CD4-positive, alpha-beta T cell treated with Interferon alpha-2 for 1 hour (primary cell): ENCODE measurements around the gene BCOR.

Source experiments
- DNase-seq, 2 donors: peaks; one replicate each; pipeline ENCODE4 v3.0.0-alpha.2; 2020 to 2022

BCOR gene

GRCh38 chrX:40083120-40083978 lies 14.4 kb downstream of the BCOR start:
- no peak for DNase-seq

GRCh38 chrX:40082447-40083119 lies 15.2 kb downstream of the BCOR start:
- DNase-seq, result no peak

- DNase-seq, result no peak
These were observed 16.1 kb downstream of the BCOR start for GRCh38 chrX:40081679-40082068.

GRCh38 chrX:40080894-40081678 lies 16.7 kb downstream of the BCOR start:
- DNase-seq, result no peak

- no peak for DNase-seq
These were observed 18.2 kb downstream of the BCOR start for GRCh38 chrX:40079572-40079971.

GRCh38 chrX:40078489-40079227 lies 19.1 kb downstream of the BCOR start:
- no peak for DNase-seq

- DNase-seq, result no peak
These were observed 19.9 kb downstream of the BCOR start for GRCh38 chrX:40077906-40078305.

GRCh38 chrX:40076750-40077575 lies 20.8 kb downstream of the BCOR start:
- DNase-seq, result no peak

GRCh38 chrX:40074959-40075332 lies 22.8 kb downstream of the BCOR start:
- DNase-seq, result no peak

- DNase-seq, result no peak
These were observed 23.4 kb downstream of the BCOR start for GRCh38 chrX:40074080-40074958.

GRCh38 chrX:40073439-40074054 lies 24.2 kb downstream of the BCOR start:
- DNase-seq, result no peak

GRCh38 chrX:40072246-40072645 lies 25.5 kb downstream of the BCOR start:
- no peak for DNase-seq

- DNase-seq, result peak; percentile 20 to 53
These were observed 29.7 kb downstream of the BCOR start for GRCh38 chrX:40068048-40068447.

- DNase-seq, result no peak
These were observed 31.1 kb downstream of the BCOR start for GRCh38 chrX:40066700-40067099.

GRCh38 chrX:40065296-40066046 lies 32.3 kb downstream of the BCOR start:
- DNase-seq, result no peak

GRCh38 chrX:40064055-40064597 lies 33.6 kb downstream of the BCOR start:
- DNase-seq, result no peak

- no peak for DNase-seq
These were observed 34.2 kb downstream of the BCOR start for GRCh38 chrX:40063555-40063954.

GRCh38 chrX:40062525-40063155 lies 35.1 kb downstream of the BCOR start:
- no peak for DNase-seq
